ENCODE results near the gene ASCL5. TPM values are rescaled to one million over a fixed set of nuclear protein-coding genes. Genes with fewer than 3 reads are reported as not detected.

ASCL5 gene
- total and polyA plus RNA-seq, 3 donors from 2014 or later: 0.24 TPM; not detected in 2

- H3K36me3 ChIP-seq (ENCODE audit: low read depth, missing control alignments): no peaks in the 10 kb centered on the region
- intact Hi-C loops (cut with DNase I; ENCODE audit: low total_unique reads): no loop called here
- H3K27me3 ChIP-seq: no peaks in the 10 kb centered on the region
- H3K4me3 ChIP-seq: no peak overlapping the region
- no peaks in the 10 kb centered on the region for H3K9me3 ChIP-seq
- H3K4me1 ChIP-seq: peaks cover 25% of the 10 kb centered on the region
- DNase-seq: peak; percentile 36
- WGBS, 2 donors: 75 to 77% methylated on average over 5 to 6 of the region's 6 CpGs
- peak overlapping the region in 1 of 2 donors; percentile 18 for H3K27ac ChIP-seq
- no peak for TF ChIP-seq POLR2A (IDR thresholded peaks at IDR 0.05)
- TF ChIP-seq CTCF (IDR thresholded peaks at IDR 0.05): no peak
Measured at GRCh38 chr1:201137579-201138310, 10.8 kb upstream of the ASCL5 start.

- intact Hi-C loops (cut with DNase I; ENCODE audit: low total_unique reads): no loop called here
- peaks cover 23% of the 10 kb centered on the region for H3K4me1 ChIP-seq
Measured at GRCh38 chr1:201137024-201137392, 10.0 kb upstream of the ASCL5 start.

GRCh38 chr1:201136355-201137023 is 9.5 kb upstream of the ASCL5 start:
- H3K27ac ChIP-seq: no peak overlapping the region

More at GRCh38 chr1:201137024-201137392, 10.0 kb upstream of the ASCL5 start:
- no peak for DNase-seq
- no peaks in the 10 kb centered on the region for H3K27me3 ChIP-seq
- H3K27ac ChIP-seq: no peak overlapping the region
- WGBS, 2 donors: 95% methylated on average over 7 of the region's 7 CpGs
- H3K9me3 ChIP-seq: no peaks in the 10 kb centered on the region
- TF ChIP-seq POLR2A (IDR thresholded peaks at IDR 0.05) (no peak), CTCF (IDR thresholded peaks at IDR 0.05) (no peak)
- H3K4me3 ChIP-seq: no peak overlapping the region
- H3K36me3 ChIP-seq (ENCODE audit: low read depth, missing control alignments): no peaks in the 10 kb centered on the region

GRCh38 chr1:201134405-201134804 is 7.4 kb upstream of the ASCL5 start:
- H3K4me3 ChIP-seq: no peak overlapping the region
- no peaks in the 10 kb centered on the region for H3K36me3 ChIP-seq (ENCODE audit: low read depth, missing control alignments)
- DNase-seq: peak; percentile 37
- peaks cover 23% of the 10 kb centered on the region for H3K4me1 ChIP-seq
- TF ChIP-seq POLR2A (IDR thresholded peaks at IDR 0.05): no peak
- no peak for TF ChIP-seq CTCF (IDR thresholded peaks at IDR 0.05)
- H3K27ac ChIP-seq: no peak overlapping the region
- no peaks in the 10 kb centered on the region for H3K9me3 ChIP-seq
- intact Hi-C loops (cut with DNase I; ENCODE audit: low total_unique reads): no loop called here
- WGBS, 2 donors: 44 to 73% methylated on average over 6 of the region's 6 CpGs
- no peaks in the 10 kb centered on the region for H3K27me3 ChIP-seq

More at GRCh38 chr1:201136355-201137023, 9.5 kb upstream of the ASCL5 start:
- intact Hi-C loops (cut with DNase I; ENCODE audit: low total_unique reads): no loop called here
- no peaks in the 10 kb centered on the region for H3K9me3 ChIP-seq
- 76 to 82% methylated on average over 8 of the region's 8 CpGs for WGBS, 2 donors
- no peak overlapping the region for H3K4me3 ChIP-seq
- no peaks in the 10 kb centered on the region for H3K36me3 ChIP-seq (ENCODE audit: low read depth, missing control alignments)
- DNase-seq: no peak
- no peak for TF ChIP-seq CTCF (IDR thresholded peaks at IDR 0.05)
- TF ChIP-seq POLR2A (IDR thresholded peaks at IDR 0.05): no peak
- peaks cover 23% of the 10 kb centered on the region for H3K4me1 ChIP-seq
- no peaks in the 10 kb centered on the region for H3K27me3 ChIP-seq
